Uterus (tissue), 2 donors: ENCODE data around the gene MFNG.

Source experiments
- CTCF ChIP-seq, 4 experiments: fragments of 200-600 bp in 2 of 4; fragments of 450-650 bp in 2 of 4; sonication (generic) in 2 of 4; IDR thresholded peaks; one replicate each; pipeline ENCODE4 v1.5.1; 2016 to 2019; ENCODE audit warnings: antibody characterized with exemption in 4 of 4, mild to moderate bottlenecking in 2 of 4, moderate library complexity in 1 of 4
- POLR2A ChIP-seq, 2 donors: fragments of 450-650 bp; IDR thresholded peaks; one replicate each; pipeline ENCODE4 v1.6.1; 2016; ENCODE audit warnings: antibody characterized with exemption in 2 of 2, mild to moderate bottlenecking in 1 of 2, moderate library complexity in 1 of 2

- TF ChIP-seq CTCF (IDR thresholded peaks at IDR 0.05) (no peak), POLR2A (IDR thresholded peaks at IDR 0.05) (no peak)
Observed at GRCh38 chr22:37526376-37526775, 40.2 kb upstream of the MFNG start.
